RWPE2 (cell line): ENCODE results near the gene MEF2B.

Experiments used
- ATAC-seq: fragments of 200-7000 bp; cut with Tn5 transposase; 3 replicates; pipeline ENCODE4 v1.9.1; 2021; ENCODE audit warnings: low read depth
- DNase-seq: peaks from one replicate; pipeline ENCODE4 v3.0.0-alpha.2; 2020; ENCODE audit warnings: low spot score
- H3K27ac ChIP-seq: fragments of 450-650 bp; 2 replicates; pipeline ENCODE4 v1.5.1; 2017; ENCODE audit warnings: mild to moderate bottlenecking; ENCODE audit not compliant: poor library complexity, severe bottlenecking
- H3K27me3 ChIP-seq: fragments of 250-450 bp; sonication (Bioruptor Pico); 2 replicates; pipeline ENCODE4 v1.5.1; 2021; ENCODE audit warnings: mild to moderate bottlenecking, moderate library complexity; ENCODE audit not compliant: insufficient read depth, poor library complexity, severe bottlenecking
- H3K36me3 ChIP-seq: fragments of 250-450 bp; sonication (Bioruptor Pico); 2 replicates; pipeline ENCODE4 v1.5.1; 2020; ENCODE audit warnings: low read depth, mild to moderate bottlenecking, moderate library complexity
- H3K4me1 ChIP-seq: fragments of 250-450 bp; sonication (Bioruptor Pico); 2 replicates; pipeline ENCODE4 v1.5.1; 2021; ENCODE audit warnings: mild to moderate bottlenecking, moderate library complexity; ENCODE audit not compliant: insufficient read depth, poor library complexity, severe bottlenecking
- H3K4me3 ChIP-seq: fragments of 250-450 bp; sonication (Bioruptor Pico); 2 replicates; pipeline ENCODE4 v1.5.1; 2021; ENCODE audit warnings: mild to moderate bottlenecking, moderate library complexity; ENCODE audit not compliant: severe bottlenecking
- H3K9me3 ChIP-seq: fragments of 250-450 bp; sonication (Bioruptor Pico); 2 replicates; pipeline ENCODE4 v1.5.1; 2021; ENCODE audit warnings: mild to moderate bottlenecking, moderate library complexity; ENCODE audit not compliant: severe bottlenecking
- CTCF ChIP-seq: fragments of 450-650 bp; IDR thresholded peaks from one replicate; pipeline ENCODE4 v1.5.1; 2017; ENCODE audit warnings: mild to moderate bottlenecking, moderate library complexity; ENCODE audit not compliant: poor library complexity, severe bottlenecking

MEF2B gene

GRCh38 chr19:19209372-19209771, 39.3 kb upstream of the MEF2B start:
- DNase-seq (no peak), ATAC-seq (no peak)
- Histone ChIP-seq H3K9me3 (no peaks in the 10 kb centered on the region), H3K27ac (no peak overlapping the region), H3K36me3 (no peaks in the 10 kb centered on the region), H3K4me1 (no peaks in the 10 kb centered on the region), H3K4me3 (no peak overlapping the region), H3K27me3 (peaks cover 23% of the 10 kb centered on the region)
- no peak for TF ChIP-seq CTCF

GRCh38 chr19:19207637-19208572, 37.8 kb upstream of the MEF2B start:
- no peaks in the 10 kb centered on the region for H3K9me3 ChIP-seq
- no peaks in the 10 kb centered on the region for H3K36me3 ChIP-seq
- no peak for TF ChIP-seq CTCF
- peaks cover 17% of the 10 kb centered on the region for H3K27me3 ChIP-seq
- no peak overlapping the region for H3K27ac ChIP-seq
- ATAC-seq (no peak), DNase-seq (no peak)
- no peaks in the 10 kb centered on the region for H3K4me1 ChIP-seq
- H3K4me3 ChIP-seq: no peak overlapping the region

- Histone ChIP-seq H3K4me3 (no peak overlapping the region), H3K27me3 (peaks cover 9% of the 10 kb centered on the region), H3K36me3 (peaks cover 4% of the 10 kb centered on the region; the same call in 1 of the 2 replicates), H3K27ac (no peak overlapping the region), H3K4me1 (no peaks in the 10 kb centered on the region), H3K9me3 (no peaks in the 10 kb centered on the region)
- no peak for TF ChIP-seq CTCF
- ATAC-seq (no peak), DNase-seq (no peak)
These were observed 36.9 kb upstream of the MEF2B start for GRCh38 chr19:19206938-19207337.

GRCh38 chr19:19205416-19206410, 35.6 kb upstream of the MEF2B start:
- Histone ChIP-seq H3K4me1 (no peaks in the 10 kb centered on the region), H3K9me3 (no peaks in the 10 kb centered on the region), H3K27ac (no peak overlapping the region), H3K36me3 (peaks cover 14% of the 10 kb centered on the region), H3K4me3 (no peak overlapping the region), H3K27me3 (no peaks in the 10 kb centered on the region)
- DNase-seq (no peak), ATAC-seq (no peak)
- no peak for TF ChIP-seq CTCF
